NCI-H510A (cell line): ENCODE data around the gene XPO5.
"Not testable (repeated sequence)": the region's sequence is repeated elsewhere in the genome, so short reads cannot be mapped to it uniquely, and the experiment has no call there.

Experiments used
- DNase-seq: peaks from one replicate; lab custom pipeline; 2025; lab: John Stamatoyannopoulos, UW

XPO5 gene

DNA sequence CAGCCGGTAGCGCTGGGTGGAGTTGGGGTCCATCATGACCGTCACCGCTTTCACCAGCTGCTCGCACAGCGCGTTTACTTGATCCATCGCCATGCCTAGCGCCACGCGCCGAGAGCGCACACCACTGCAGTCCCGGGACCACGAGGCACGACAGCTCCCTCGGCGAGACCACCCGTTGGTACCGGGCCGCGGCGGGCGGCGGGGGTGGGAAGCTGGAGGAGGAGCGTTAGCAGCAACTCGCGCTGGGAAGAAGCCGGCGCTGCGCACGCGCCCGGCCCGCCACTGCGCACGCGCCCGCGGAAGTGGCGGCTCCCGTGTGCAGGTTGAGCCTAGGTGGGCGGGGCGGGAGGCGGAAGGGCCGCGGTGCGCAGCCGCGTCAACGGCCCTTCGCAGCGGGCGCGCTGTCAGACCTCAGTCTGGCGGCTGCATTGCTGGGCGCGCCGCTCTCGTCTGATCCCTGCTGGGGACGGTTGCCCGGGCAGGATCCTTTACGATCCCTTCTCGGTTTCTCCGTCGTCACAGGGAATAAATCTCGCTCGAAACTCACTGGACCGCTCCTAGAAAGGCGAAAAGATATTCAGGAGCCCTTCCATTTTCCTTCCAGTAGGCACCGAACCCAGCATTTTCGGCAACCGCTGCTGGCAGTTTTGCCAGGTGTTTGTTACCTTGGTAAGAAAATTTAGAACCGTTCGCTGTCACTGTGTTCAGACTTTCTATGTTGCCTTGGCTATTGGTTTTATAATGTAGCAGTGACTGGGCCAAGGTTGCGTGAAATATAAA, at the start of gene XPO5, which contains the start of gene POLH:
Gene XPO5 (minus strand): TSS at position 267 of the 780 bp plus-strand sequence. CDS start 174 bp downstream, at position 93.
Gene POLH (plus strand): TSS at position 414 of the 780 bp plus-strand sequence. CDS start 6,135 bp downstream, outside the sequence.
- peak; percentile 93 for DNase-seq

DNA sequence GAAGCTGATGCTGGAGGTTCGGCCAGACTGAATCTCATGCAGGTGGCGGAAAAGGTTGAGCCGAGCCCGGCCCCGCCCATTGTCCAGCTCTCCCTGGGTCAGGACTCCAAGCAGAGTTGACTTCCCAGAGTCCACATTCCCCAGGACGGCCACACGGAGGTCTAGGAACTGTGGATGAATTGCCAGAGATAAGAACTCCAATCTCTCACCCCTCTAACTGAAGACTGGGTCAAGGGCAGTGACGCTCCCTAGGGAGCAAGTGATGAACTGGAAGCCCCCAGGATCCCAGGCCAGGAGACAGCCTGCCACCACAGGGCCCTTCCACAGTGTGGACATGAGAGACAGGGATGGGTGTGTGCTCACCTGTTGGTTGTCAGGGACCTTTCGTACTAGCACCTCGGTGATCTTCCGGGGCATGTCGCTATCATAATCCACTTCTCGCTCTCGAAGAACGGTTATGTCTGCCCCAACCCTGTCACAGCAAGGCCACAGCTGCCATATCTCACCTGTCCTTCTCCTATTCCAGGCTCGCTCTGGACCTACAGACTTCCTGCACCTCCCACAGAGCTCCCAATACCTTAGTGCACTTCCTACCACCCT, 49.7 kb upstream of the XPO5 start:
- no peak for DNase-seq

DNA sequence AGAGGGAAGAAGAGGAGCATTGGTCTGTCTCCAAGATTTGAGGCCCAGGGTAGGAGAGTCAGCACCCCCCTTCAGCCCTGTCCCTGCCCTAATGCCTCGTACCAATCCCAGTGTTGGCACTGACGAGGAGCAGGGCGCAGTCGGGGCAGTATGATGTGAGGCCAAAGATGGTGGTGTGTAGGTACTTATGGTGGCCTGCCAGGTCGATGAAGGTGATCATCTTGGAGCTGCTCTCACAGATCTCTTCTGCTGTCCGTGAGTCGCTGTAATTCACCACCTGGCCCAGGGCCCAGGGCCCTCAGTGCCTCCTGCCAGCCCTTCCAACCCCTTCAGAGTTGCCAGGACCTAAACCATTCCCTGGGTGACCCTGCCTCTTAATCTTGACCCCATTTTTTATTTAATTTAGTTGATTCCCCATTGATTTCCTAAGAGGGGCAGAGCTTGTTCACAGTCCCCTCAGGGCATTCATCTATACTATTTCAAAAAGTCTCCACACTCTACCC, 49.0 kb upstream of the XPO5 start:
- no peak for DNase-seq

DNA sequence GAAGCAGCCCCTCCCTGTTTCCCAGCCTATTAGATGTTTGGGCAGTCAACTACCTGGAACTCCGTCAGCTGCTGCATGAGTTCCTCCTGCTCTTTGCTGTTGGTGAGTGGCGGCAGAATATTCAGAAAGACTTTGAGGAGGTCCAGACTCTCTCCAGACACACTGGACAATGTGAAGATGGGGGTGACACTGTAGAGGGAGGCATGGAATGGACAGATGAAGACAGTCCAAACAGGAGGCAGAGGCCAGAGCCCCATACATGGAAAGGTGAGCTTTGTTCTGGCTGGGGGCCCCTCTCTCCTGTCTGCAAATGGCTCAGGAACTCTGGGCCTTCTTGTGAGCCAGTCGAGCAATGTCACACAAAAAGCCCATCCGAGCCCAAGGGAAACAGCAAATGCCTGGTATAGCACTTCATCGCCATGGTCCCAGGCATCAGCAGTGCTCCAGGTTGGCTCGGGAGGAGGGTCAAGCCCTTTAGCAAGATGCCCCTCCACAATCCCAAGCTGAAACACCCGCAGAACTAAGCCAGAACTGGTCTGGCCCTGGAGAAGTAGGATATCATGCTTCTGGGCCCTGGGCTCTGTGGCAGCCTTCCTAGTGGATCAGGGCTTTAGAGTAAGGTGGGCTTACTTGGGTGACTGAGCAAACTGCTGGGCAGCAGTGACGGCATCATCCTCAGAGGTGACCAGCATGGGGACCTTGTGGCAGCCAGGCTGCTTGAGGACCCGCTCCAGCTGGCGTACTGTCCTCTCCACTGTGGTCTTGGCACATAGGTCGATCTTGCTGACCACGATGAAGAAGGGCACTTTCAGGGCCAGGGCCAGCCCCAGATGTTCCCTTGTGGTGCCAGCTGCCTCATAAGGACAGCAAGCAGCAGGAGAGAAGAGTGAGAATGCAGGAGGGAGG, 48.3 kb upstream of the XPO5 start:
- DNase-seq: no peak

DNA sequence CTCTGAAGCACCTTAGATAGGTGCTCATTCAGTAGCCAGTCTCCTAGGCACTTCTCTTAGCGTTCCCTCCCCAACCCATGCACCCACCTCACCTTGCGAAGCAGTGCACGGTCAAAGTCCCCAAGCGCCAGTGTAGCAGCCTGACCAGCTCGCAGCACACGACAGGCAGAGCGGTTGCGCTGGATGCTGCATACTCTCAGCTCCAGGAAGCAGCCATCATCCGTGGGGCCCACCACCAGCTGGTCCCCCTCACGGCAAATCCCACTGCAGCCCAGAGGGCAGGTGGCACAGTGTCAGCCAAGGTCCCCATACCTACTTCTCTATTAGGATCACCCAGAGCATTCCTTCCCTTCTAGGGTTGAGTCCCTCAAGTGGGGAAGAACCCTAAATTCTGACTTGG, 46.7 kb upstream of the XPO5 start:
- DNase-seq: no peak

DNA sequence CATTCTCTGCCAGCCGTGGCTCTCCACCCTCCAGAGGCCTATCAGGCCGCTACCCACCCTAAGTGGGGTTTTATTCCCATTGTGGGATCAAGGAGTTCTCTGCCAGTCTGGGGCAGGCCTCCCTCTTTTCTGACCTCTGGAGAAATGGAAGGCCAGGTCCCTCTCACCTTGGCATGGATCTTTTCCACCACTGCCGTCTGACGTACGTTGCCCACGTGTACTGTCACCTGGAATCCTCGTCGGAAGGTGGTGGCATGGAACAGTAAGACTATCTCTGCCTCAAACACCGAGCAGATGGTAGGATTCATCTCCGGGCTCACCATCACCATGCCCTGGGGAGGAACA, 46.0 kb upstream of the XPO5 start:
- DNase-seq: no peak

DNA sequence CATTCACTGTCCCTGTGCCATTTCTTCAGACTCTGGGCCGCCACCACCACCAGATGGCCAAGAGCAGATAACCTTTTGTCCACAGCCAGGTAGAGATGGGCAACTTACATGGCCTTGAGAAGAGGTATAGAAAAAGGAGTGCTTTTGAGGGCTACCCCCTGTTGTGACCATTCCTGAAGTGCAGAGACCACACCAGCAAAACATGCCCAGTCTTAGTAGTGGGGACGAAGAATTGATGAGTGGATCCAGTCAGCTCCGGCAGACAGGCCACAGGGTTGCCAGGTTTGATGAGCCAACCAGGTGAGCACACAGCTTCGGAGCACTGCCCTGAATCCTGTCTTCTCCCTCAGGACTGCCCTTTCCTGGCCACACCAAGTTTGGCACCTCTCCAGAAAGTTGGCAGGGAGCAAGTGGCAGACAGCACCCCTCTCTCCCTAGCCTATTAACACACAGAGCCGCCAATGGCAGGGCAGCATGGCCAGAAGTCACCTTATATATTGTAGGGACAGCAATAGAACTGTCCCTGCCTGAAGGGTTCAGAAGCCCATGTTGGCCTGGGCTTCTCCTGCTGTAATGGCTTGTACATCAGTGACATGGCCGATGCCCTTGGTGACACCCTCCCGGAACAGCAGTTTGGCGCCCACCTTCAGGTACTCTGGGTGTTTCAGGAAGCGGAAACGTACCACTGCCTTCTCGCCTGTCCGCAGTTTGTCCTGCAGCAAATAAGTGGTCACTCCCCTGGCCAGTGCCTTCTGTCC, 45.4 kb upstream of the XPO5 start:
- DNase-seq: no peak

DNA sequence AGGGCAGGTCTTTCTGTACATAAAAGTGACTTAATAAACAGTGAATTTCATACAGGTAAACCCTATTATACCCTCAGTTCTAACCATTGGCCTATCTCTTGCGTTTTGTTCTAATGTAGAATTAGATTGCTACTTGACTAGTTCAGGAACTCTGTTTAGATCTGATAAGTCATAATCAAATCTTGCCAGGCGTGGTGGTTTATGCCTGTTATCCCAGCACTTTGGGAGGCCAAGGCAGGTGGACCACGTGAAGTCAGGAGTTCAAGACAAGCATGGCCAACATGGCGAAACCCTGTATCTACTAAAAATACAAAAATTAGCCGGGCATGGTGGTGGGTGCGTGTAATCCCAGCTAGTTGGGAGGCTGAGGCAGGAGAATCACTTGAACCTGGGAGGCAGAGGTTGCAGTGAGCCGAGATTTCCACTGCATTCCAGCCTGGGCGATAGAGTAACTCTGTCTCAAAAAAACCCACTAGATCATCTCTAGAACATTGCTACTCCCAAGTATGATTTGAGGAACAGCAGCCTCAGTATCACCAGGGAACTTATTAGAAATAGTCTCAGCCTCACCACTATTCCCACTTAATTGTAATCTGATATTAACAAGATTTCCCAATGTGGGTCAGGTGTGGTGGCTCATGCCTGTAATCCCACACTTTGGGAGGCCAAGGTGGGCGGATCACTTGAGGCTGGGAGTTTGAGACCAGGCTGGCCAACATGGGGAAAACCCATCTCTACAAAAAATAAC, 41.1 kb upstream of the XPO5 start:
- no peak for DNase-seq

DNA sequence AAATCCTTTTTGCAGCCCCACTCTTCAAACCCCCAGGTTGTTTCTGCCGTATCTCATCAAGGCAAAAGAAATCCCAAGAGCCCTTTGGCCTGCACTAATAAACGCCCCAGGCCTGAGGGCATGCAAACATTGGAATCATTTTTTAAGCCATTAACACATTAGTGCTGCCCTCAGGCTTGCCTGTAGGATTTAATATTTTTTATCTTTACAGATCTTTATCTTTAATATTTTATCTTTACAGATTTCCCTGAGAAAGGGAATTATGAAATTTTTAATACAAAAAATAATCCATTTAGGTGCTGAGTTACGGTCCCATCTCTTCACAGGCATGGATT, 38.5 kb upstream of the XPO5 start:
- DNase-seq: no peak

DNA sequence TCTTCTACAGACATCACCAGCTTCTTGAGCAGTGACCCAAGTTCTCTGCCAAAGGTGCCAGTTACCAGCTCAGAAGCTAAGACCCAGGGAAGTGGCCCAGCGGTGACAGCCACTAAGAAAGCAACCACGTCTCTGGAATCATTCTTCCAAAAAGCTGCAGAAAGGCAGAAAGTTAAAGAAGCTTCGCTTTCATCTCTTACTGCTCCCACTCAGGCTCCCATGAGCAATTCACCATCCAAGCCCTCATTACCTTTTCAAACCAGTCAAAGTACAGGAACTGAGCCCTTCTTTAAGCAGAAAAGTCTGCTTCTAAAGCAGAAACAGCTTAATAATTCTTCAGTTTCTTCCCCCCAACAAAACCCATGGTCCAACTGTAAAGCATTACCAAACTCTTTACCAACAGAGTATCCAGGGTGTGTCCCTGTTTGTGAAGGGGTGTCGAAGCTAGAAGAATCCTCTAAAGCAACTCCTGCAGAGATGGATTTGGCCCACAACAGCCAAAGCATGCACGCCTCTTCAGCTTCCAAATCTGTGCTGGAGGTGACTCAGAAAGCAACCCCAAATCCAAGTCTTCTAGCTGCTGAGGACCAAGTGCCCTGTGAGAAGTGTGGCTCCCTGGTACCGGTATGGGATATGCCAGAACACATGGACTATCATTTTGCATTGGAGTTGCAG, 38.0 kb upstream of the XPO5 start:
- no peak for DNase-seq

DNA sequence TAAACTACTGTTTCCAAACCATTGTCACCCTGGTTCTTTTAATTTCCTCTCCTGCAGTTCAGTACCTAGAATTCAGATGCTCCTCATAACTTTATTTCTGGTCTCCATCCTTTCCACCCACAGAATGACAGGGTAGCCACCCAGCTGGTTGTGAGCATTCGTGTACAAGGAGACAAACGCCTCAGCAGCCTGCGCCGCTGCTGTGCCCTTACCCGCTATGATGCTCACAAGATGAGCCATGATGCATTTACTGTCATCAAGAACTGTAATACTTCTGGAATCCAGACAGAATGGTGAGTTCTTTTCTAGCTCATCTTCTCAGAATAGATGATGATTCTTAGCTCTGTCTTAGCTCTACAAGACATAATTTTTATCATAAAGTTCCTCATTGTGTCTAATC, 34.6 kb upstream of the XPO5 start:
- no peak for DNase-seq

DNA sequence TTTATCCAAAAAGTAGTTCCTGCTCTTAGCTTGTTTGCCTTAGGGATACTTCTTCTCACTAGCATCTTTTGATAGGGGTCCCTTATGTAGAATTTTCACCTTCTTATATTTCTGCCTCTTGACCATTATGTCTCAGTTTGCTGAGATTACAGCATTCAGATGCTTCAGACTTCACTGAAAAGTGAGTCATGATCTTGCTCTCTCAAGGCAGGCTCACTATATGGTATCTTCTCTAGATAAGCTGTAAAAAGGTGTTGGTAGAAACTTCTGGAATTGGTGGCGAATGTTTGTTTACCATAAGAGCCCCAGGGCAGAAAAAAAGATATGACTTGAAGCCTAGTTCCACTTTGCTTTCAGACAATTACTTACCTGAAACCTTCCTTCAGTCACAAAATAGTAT, 33.6 kb upstream of the XPO5 start:
- no peak for DNase-seq

DNA sequence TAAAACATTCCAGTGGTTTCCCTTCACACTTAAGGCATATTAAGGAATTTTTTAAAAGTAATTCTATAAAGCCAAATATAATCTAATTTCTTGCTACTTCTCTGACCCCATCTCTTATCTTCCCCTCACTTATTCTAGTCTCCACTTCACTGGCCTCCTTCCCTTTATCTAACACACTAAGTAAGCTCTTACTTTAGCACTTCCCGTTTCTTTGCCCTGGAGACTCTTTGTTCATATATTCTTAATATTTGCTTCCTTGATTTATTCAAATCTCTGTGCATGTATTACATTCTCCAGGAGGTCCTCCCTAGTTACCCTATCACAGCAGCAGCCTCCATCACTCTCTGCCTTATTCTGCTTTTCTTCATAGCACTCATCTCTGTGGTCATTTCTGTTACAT, 33.0 kb upstream of the XPO5 start:
- DNase-seq: no peak

DNA sequence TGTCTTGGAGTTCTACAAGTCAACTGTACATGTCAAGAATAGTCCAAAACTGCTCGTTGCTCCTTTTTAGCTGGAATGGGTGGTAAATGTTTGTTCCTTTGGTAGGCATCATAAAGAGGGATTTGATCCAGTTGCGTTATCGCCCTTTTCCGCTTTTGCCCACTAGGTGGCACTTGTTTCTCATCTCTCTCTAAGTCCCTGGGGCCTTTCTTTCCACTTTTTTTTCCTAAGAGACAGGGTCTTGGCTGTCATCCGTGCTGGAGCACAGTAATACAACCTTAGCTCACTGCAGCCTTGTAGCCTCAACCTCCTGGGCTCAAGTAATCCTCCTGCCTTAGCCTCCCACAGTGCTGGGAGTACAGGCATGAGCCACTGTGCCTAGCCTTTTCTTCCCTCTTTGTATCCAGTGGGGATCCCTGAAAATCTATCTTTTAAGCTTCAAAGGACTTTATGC, 32.5 kb upstream of the XPO5 start:
- peak; percentile 42 for DNase-seq

DNA sequence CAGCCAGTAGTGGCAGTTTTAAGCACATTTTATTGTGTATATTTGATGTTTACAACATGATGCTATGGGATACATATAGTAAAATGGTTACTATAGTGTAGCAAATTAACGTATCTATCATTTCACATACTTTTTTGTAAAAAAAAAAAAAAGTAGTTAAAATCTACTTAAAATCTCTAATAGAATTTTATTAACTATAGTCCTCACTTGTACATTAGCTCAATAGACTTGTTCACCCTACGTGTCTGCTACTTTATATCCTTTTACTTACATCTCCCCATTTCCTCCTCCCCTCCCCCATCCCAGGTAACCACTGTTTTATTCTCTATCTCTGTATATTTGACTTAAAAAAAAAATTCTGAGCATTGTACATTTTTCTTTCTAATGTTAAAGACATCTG, 30.2 kb upstream of the XPO5 start:
- no peak for DNase-seq

DNA sequence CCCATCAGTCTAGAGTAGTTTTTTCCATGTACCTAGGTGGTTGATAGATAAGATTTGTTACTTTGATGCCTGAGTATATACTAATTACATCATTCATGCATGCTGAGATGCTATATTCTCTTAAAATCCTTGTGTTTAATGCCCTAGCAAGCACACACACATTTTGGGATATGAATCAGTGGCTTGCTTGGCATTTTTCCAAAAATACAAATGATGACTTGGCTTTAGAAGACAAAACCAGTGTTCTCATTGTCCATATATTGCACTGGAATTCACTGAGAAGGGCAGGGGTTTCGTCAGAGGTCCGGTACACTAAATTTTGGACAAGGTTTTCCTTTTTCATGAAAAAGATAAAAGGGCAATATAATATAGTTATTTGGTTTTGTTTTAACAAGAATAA, 28.3 kb upstream of the XPO5 start:
- no peak for DNase-seq

DNA sequence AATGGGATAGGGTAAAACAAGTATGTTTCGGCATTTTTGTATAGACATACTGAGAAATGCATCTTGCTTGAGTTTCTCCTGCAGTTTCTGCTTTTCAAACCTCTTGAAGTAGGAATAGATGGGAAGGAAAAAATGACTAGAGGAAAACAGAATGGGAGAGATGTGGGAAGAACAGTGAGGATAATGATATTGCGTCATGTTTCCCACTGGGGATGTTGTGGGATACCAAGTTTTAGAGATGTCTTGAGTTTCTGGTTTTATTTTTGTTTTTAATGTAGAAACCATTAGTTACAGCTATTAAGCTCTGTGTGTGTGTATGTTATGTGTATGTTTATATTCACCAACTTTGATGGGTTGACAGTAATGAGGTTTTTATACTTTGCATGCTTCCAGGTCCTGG, 24.8 kb upstream of the XPO5 start:
- DNase-seq: no peak

DNA sequence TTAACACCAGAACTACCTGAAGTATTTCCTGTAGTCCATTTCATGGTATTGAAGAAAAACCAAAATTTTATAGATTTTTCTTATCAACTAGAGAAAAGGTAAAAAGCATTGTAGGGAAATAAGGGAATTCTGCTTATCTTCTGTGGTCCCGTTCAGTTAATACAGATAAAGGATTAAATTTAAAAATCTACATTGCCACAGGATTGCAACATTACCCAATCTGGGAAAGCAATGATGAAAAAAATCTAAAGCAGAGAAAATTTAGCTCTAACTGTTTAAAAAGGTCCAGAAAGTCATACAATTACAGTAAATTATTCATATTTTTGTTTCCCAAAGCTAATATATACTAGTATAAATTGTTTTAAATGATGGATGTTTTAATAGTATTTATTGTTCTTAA, 18.1 kb upstream of the XPO5 start:
- DNase-seq: no peak

DNA sequence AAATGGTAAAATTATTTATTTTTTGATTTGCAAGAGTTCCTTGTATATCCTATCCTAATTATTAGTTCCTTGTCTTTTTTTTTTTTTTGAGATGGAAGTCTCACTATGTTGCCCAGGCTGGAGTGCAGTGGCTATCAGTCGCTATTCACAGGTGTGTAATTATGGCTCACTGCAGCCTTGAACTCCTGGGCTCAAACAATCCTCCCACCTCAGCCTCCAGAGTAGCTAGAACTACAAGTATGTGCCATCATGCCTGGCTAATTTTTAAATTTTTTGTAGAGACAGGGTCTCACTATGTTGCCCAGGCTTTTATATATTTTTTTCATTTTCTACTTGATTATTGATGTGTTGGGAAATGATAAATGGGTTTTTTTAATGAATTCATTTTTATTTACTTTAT, 13.7 kb upstream of the XPO5 start:
- DNase-seq: not testable (repeated sequence)

DNA sequence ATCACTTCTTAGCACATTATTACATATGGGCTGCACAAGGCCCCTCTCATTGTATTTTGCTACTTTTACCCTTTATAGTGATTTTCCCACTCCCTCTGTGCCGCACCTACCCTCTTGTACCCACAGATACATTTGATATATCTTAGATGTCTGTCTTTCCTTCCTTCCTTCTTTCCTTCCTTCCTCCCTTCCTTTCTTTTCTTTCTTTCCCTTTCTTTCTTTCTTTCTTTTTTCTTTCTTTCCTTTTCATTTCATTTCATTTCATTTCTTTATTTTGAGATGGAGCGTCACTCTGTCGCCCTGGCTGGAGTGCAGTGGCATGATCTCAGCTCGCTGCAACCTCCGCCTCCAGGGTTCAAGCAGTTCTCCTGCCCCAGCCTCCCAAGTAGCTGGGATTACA, 12.4 kb upstream of the XPO5 start:
- no peak for DNase-seq
